Posterior cingulate gyrus (tissue), 11 donors: ENCODE results near the gene TYRO3.
"Not testable (repeated sequence)": the region's sequence is repeated elsewhere in the genome, so short reads cannot be mapped to it uniquely, and the experiment has no call there.

Experiments used
- DNase-seq, 10 donors: peaks; one replicate each; pipeline versions ENCODE4 v3.0.0 to v3.0.0-alpha.2; 2020 to 2021; ENCODE audit warnings: mixed read lengths in 3 of 10
- intact Hi-C: fragments of 100-400 bp; cut with DNase I; formaldehyde crosslinking; loops from one replicate; pipeline ENCODE4 v1.15.1; 2023

TYRO3 gene

GRCh38 chr15:41568350-41569017, 9.5 kb downstream of the TYRO3 start:
- intact Hi-C loops: no loop called here

GRCh38 chr15:41569232-41569631, 10.2 kb downstream of the TYRO3 start:
- intact Hi-C loops, DNase-seq: not testable (repeated sequence)

More at GRCh38 chr15:41568350-41569017, 9.5 kb downstream of the TYRO3 start:
- peak in 7 of 10 donors; percentile 48 to 93 (median 68) for DNase-seq

GRCh38 chr15:41570764-41571163, 11.8 kb downstream of the TYRO3 start:
- intact Hi-C loops: no loop called here
- no peak for DNase-seq

- DNase-seq: no peak
- intact Hi-C loops: no loop called here
These were observed 12.9 kb downstream of the TYRO3 start for GRCh38 chr15:41571948-41572347.

DNA sequence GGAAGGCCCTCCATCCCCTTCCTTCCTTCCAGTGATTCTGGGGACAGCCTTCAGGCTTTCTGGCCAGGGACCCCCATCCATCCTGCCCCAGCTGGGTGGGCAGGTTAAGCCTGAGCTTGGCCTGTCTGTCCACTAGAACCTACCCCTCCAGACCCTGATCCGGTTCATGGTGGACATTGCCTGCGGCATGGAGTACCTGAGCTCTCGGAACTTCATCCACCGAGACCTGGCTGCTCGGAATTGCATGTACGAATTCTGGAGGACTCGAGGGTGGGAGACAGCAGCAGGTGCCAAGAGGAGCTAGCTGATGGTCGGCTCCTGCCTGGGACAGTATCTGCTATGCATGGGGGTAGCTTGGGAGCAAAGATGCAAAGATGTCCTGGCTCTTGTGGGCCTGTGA, 13.9 kb downstream of the TYRO3 start:
- peak in 1 of 10 donors; percentile 66 for DNase-seq
- intact Hi-C loops: no loop called here

DNA sequence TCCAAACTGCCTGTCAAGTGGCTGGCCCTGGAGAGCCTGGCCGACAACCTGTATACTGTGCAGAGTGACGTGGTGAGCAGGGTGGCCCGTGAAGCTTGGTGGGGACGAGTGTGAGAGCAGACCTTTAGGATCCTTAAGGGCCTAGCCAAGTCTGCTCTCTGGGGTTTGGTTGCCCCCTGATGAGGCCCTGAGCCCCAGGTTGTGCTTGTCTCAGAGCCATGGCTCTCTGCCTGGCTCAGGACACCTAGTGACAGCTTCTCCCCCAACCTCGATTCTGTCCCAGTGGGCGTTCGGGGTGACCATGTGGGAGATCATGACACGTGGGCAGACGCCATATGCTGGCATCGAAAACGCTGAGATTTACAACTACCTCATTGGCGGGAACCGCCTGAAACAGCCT, 14.4 kb downstream of the TYRO3 start:
- peak in 1 of 10 donors; percentile 62 for DNase-seq
- intact Hi-C loops: no loop called here

- intact Hi-C loops: no loop called here
- no peak for DNase-seq
These were observed 15.1 kb downstream of the TYRO3 start for GRCh38 chr15:41574158-41574557.

DNA sequence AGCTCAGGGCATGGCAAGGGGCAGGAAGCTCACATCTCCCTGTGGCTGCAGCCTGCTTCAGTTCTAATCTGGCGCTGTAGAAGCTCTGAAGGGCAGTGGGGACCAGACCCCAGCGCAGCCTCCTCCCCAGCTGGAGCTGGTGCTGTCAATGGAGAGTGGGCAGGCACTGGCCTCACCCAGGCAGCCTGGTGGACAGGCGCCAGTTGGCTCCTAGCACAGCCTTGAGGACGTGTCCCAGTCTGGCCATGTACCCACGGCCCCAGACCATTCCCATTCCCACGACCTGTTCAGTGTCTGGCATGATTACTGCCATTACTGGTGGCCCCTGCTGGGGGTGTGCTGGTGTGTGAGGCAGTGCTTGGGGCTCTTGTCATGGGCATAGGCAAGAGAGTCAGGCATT, 16.3 kb downstream of the TYRO3 start:
- intact Hi-C loops: no loop called here
- DNase-seq: peak in 1 of 10 donors; percentile 79

GRCh38 chr15:41577863-41578735, 19.1 kb downstream of the TYRO3 start:
- DNase-seq: peak in 8 of 10 donors; percentile 43 to 91 (median 60)
- intact Hi-C loops: no loop called here

GRCh38 chr15:41578736-41579383, 19.8 kb downstream of the TYRO3 start:
- DNase-seq: peak in 1 of 10 donors; percentile 64
- intact Hi-C loops: no loop called here

DNA sequence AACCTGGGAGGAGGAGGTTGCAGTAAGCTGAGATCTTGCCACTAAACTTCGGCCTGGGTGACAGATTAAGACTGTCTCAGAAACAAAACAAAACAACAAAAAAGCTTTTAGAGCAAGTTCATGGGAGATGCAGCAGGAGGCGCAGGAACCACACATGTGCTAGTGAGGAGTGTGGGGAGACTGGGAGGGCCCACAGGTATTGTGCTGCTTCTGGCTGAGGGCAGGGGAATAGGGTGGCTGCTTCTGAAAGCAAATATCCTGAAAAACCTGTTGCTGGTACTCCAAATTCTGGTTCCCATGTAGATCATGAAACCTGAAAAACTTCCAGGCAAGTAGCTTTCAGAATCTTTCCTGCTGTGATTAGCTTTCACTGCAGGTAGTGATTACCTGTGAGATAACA, 22.1 kb downstream of the TYRO3 start:
- DNase-seq: no peak
- intact Hi-C loops: no loop called here

GRCh38 chr15:41583795-41584194, 24.8 kb downstream of the TYRO3 start:
- DNase-seq: peak in 1 of 10 donors; percentile 32
- intact Hi-C loops: no loop called here

GRCh38 chr15:41584636-41585126, 25.7 kb downstream of the TYRO3 start:
- intact Hi-C loops: no loop called here

DNA sequence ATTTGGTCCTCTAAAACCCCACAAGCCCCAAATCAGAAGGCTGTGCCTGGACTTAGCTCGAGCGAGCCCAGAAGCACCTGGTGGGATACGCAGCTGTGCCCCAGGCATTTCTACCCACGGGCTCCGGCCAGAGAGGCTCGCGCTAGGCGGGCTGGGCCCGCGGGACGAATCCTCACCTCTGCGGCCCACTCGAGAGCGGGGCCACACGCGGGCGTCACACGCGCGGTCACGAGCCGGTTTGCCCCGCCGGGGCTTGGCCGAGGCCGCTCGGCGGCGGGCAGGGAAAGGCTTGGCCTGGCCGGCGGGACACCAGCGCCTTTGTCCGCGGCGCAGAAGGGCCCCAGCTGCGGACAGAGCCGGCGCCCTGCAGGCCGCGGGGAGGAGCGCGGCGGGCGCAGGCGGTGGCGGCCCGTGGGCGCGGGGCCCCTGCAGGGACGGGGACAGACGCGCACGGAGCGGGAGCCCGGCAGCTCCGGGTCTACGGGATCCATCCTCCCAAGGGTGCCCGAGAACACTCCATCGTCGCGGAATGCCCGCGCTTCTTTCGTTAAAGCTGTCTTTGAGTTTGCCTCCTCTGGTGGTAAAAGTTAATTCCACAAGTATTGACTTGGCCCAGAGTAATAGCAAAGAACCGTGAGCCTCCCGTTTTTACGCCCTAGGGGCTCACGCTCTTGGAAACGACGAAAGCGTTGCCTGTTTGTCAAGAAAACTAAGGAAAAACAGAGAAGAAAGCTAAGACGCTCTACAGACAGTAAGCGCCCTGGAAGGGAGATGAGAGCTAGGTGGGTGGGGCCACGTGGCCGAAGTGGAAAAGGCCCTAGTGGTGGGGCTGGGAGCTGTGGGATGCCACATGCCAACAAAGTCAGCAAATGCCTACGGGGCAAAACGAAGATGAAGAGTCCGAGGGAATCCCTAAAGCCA, 26.4 kb downstream of the TYRO3 start:
- peak in 9 of 10 donors; percentile 25 to 93 (median 62) for DNase-seq
- intact Hi-C loops: loop anchor here (1.0 kb wide), 1 partner anchor 28 kb away; no protein-coding TSS in a partner anchor

More at GRCh38 chr15:41584636-41585126, 25.7 kb downstream of the TYRO3 start:
- no peak for DNase-seq

- DNase-seq: peak in 1 of 10 donors; percentile 33
- intact Hi-C loops: loop anchor here (1.0 kb wide), 1 partner anchor 29 kb away; no protein-coding TSS in a partner anchor
These were observed 27.7 kb downstream of the TYRO3 start for GRCh38 chr15:41586531-41587282.

GRCh38 chr15:41589018-41589417, 30.0 kb downstream of the TYRO3 start:
- peak in 1 of 10 donors; percentile 7 for DNase-seq
- intact Hi-C loops: not testable (repeated sequence)

- peak in 1 of 10 donors; percentile 8 for DNase-seq
- intact Hi-C loops: not testable (repeated sequence)
These were observed 30.6 kb downstream of the TYRO3 start for GRCh38 chr15:41589571-41589970.

DNA sequence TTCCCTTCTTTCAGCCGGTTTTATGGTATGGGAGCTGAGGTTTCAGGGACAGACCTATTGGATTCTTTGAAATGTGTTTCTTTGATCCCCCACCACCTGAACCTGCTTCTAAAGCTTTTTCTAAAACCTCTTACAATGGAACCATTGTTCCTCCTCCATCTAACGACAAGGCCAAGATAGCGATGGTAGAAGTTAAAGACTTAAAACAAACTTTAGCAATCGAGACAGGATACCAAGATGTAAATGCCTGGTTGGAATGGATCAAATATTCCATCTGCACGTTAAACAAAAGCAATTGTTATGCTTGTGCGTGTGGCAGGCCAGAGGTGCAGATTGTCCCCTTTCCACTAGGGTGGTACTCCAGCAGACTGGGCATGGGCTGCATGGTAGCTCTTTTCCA, 32.2 kb downstream of the TYRO3 start:
- DNase-seq, intact Hi-C loops: not testable (repeated sequence)

- intact Hi-C loops: not testable (repeated sequence)
These were observed 33.7 kb downstream of the TYRO3 start for GRCh38 chr15:41592718-41593117.

More at GRCh38 chr15:41592718-41593117, 33.7 kb downstream of the TYRO3 start:
- not testable (repeated sequence) for DNase-seq
